Activated CD8-positive, alpha-beta memory T cell treated with anti-CD3 and anti-CD28 coated beads for 1 hour (primary cell): ENCODE measurements around the gene LRCH4.
A peak's percentile ranks its signal among the peaks of the same experiment; 100 is the strongest.
"Not testable (repeated sequence)": the region's sequence is repeated elsewhere in the genome, so short reads cannot be mapped to it uniquely, and the experiment has no call there.

Source experiments
- DNase-seq, 2 donors: peaks; one replicate each; pipeline ENCODE4 v3.0.0-alpha.2; 2020; ENCODE audit warnings: low read depth in 1 of 2; ENCODE audit errors: extremely low read depth in 1 of 2

LRCH4 gene

GRCh38 chr7:100568896-100569844 is 16.8 kb downstream of the LRCH4 start:
- DNase-seq = no peak

DNA sequence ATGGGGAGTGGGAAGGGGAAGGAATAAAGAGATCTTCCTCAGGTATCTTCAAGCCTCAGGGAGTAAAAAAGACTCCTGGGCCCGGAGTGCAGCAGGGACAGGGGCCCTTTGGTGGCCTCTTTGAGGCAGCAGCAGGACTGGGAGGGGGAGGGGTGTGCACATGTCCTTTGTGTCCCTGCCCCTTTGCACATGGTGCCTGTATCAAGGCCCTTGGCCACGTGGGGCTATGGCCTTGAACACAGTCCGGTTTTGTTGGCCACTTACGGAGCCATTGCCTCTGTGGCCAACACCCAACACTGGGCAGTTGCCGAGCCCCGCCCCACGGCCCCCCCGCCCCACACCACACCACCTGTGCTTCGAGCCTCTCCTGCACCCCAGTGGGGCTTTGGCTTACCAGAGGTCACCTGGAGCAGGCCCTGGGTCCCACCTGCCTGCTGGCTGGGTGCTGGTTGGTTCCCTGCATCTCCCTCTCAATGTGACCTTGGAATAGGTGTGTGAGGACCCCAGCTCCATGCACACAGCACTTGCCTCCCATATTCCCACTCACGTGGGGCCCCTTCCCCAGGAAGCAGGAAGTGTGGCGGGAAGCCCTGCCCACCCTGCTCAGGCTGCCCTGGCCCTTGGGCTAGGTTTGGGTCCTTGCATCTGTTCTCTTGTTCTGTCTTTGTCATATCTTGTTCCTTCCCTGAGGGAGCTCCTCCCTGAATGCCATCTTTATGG is 17.6 kb downstream of the LRCH4 start:
- no peak for DNase-seq

- no peak for DNase-seq
These were observed 18.2 kb downstream of the LRCH4 start for GRCh38 chr7:100567751-100568175.

GRCh38 chr7:100567031-100567730 is 18.7 kb downstream of the LRCH4 start:
- no peak for DNase-seq

DNA sequence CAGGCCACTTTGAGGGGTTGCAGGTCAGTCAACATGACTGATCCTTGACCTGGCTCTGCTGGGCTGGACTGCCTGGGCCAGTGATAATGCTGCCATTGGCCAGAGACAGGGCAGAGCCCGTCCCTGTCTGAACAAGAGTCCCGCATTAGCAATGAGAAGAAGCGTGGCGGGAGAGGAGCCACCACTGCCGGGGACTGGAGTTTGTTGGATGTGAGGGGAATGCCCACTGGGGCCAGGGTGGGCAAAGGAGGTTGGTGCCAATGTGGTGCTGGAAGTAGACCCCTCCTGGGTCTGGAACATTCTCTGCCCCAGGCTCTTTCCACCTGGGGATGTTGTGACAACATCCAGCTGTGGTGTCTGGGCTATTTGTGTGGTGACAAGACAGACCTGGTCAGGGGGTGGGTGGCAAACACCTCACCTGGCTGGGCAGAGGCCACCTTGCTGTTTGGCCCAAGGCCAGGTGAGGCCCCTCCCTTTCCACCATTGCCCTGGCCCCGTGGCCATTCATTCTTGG is 19.9 kb downstream of the LRCH4 start:
- no peak for DNase-seq

GRCh38 chr7:100565133-100565571 is 20.8 kb downstream of the LRCH4 start:
- no peak for DNase-seq

DNA sequence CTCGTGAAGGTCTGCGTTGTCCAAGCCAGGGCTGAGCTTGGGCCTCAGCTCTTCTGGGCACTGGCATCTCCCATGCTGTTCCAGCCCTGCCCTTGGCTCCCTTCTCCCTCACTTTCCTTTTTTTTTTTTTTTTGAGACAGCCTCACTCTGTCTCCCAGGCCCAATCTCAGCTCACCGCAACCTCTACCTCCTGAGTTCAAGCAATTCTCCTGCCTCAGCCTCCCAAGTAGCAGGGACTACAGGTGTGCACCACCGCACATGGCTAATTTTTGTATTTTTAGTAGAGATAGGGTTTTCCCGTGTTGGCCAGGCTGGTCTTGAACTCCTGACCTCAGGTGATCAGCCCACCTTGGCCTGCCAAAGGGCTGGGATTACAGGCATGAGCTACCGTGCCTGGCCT is 21.5 kb downstream of the LRCH4 start:
- DNase-seq = not testable (repeated sequence)

DNA sequence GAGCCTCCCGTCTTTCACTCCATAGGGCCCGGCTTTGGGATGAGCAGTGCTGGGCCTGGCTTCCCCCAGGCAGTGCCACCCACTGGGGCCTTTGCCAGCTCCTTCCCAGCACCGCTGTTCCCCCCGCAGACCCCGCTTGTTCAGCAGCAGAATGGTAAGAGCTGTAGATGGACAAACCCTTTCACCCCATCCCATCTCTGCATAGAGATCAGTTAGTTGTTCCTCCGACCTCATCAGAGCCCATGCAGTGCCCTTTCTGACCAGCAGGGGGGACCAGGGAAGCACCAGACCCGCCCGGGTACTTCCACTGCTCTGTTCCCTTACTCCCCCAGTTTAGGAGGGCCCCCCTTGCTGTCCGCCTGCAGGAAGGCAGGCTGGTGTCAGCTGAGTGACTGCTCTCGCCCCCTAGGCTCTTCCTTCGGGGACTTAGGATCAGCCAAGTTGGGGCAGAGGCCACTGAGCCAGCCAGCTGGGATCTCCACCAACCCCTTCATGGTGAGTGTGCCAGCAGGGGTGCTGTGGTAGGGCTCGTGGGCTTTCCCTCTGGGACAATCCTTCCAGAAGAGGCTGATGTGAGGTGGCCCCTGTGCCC is 22.0 kb downstream of the LRCH4 start:
- peak; percentile 70 to 82 for DNase-seq

- DNase-seq = no peak
These were observed 22.8 kb downstream of the LRCH4 start for GRCh38 chr7:100563100-100563564.

GRCh38 chr7:100562195-100563099 is 23.5 kb downstream of the LRCH4 start:
- DNase-seq = no peak

- DNase-seq = no peak
These were observed 24.3 kb downstream of the LRCH4 start for GRCh38 chr7:100561491-100562194.

GRCh38 chr7:100559127-100559526 is 26.8 kb downstream of the LRCH4 start:
- no peak for DNase-seq

DNA sequence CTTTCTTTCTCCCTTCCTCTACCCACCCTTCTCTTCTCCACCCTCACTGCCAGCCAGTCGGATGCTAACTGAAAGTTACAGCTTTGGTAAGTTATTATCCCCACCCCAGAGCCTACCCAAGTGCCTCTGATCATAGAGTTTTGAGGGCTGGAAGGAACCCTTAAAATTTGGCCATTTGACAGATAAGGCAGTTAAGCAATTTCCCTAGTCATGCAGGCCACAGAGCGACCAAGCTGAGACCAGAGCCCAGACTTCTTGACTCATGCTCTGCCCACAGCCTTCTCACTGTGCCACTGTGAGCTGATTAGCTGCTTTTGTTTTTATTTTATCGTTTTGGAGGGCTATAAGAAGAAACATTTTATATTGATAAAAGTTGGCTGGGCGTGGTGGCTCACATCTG is 29.4 kb downstream of the LRCH4 start:
- no peak for DNase-seq

DNA sequence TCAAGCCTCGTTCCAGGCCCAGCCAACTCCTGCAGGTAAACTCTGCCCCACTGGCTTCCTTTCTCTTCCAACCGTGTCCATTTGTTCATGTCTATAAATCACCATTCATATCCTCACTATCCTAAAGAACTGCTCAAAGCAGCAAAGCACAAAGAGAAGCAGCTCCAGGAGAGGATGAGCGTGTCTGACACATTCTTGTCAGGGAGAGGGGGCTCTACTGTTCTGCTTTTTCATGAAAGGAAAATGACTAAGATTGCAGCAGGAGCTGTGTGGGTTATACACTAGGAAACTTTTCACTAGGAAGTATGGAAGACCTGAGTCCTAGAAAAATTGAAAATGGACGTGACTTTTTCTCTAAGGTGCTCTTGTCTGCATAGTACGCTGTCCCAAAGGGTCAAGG is 30.2 kb downstream of the LRCH4 start:
- DNase-seq = no peak

GRCh38 chr7:100553032-100553431 is 32.9 kb downstream of the LRCH4 start:
- DNase-seq = no peak

- no peak for DNase-seq
These were observed 33.4 kb downstream of the LRCH4 start for GRCh38 chr7:100552532-100552931.

DNA sequence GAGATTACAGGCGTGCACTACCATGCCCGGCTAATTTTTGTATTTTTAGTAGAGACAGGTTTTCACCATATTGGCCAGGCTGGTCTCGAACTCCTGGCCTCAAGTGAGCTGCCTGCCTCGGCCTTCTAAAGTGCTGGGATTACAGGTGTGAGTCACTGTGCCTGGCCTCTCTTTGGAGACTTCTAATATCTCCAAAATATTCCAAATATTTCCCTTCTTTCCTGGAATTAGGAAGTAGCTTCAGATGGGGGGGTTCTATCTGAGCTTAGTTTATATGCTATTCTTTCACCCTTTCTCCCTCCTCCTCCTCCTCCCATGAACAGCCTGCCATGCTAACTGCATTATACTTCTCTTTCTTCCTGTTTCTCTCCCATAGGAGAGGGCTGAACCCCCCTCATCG is 37.5 kb downstream of the LRCH4 start:
- not testable (repeated sequence) for DNase-seq

- DNase-seq = no peak
These were observed 38.1 kb downstream of the LRCH4 start for GRCh38 chr7:100547872-100548271.
